Fibroblast of lung (primary cell): ENCODE results near the gene MAPK6.

Source experiments
- EZH2 ChIP-seq: IDR thresholded peaks from 2 replicates; pipeline ENCODE4 v1.5.1; 2012; ENCODE audit warnings: low read length, control low read depth, mild to moderate bottlenecking; ENCODE audit errors: missing control alignments
- TF ChIP-seq, protein P1 (sequence below), 2 donors: IDR thresholded peaks in 1 of 2; conservative IDR thresholded peaks in 1 of 2; 1 replicate in 1 of 2; 2 replicates in 1 of 2; pipeline ENCODE4 v1.5.1; 2011 to 2012; ENCODE audit warnings: low read length in 2 of 2, control low read depth in 1 of 2, inconsistent platforms in 1 of 2, low read depth in 1 of 2, mild to moderate bottlenecking in 1 of 2

DNA sequence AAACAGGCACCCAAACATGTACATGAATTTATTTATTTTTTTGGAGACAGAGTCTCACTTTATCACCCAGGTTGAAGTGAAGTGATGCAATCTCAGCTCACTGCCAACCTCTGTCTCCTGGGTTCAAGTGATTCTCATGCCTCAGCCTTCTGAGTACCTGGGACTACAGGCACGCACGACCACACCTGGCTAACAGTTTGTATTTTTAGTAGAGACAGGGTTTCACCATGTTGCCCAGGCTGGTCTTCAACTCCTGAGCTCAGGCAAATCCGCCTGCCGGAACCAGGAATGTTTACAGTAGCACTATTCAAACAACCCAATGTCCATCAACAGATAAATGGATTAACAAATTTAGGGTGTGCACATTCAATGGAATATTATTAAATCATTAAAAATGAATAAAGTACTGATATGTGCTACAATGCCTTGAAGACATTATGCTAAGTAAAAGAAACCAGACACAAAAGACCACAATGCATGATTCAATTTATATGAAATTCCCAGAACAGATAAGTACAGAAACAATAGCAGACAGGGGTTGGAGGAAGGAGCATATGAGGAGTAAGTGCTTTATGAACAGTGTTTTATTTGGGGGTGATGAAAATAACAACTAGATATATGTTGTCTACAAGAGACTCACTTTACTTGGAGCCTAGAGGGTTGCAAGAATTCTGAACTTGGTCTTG, 48.7 kb upstream of the MAPK6 start:
- TF ChIP-seq, protein P1, sequence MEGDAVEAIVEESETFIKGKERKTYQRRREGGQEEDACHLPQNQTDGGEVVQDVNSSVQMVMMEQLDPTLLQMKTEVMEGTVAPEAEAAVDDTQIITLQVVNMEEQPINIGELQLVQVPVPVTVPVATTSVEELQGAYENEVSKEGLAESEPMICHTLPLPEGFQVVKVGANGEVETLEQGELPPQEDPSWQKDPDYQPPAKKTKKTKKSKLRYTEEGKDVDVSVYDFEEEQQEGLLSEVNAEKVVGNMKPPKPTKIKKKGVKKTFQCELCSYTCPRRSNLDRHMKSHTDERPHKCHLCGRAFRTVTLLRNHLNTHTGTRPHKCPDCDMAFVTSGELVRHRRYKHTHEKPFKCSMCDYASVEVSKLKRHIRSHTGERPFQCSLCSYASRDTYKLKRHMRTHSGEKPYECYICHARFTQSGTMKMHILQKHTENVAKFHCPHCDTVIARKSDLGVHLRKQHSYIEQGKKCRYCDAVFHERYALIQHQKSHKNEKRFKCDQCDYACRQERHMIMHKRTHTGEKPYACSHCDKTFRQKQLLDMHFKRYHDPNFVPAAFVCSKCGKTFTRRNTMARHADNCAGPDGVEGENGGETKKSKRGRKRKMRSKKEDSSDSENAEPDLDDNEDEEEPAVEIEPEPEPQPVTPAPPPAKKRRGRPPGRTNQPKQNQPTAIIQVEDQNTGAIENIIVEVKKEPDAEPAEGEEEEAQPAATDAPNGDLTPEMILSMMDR (conservative IDR thresholded peaks at IDR 0.05 in 1 of 2, IDR thresholded peaks at IDR 0.05 in 1 of 2; ENCODE audit: low read depth in 1 of 2, low read length in 2 of 2), result no peak
- TF ChIP-seq EZH2, result no peak
